ENCODE measurements around the gene DCST2. TPM values are rescaled to one million over a fixed set of nuclear protein-coding genes. Genes with fewer than 3 reads are reported as not detected.

The DCST2 gene
- total and polyA plus RNA-seq, 2 donors (not counting 3 experiments of a cell fraction or from before 2014, with no cell fraction given) = 0.29 to 0.51 TPM

DNA sequence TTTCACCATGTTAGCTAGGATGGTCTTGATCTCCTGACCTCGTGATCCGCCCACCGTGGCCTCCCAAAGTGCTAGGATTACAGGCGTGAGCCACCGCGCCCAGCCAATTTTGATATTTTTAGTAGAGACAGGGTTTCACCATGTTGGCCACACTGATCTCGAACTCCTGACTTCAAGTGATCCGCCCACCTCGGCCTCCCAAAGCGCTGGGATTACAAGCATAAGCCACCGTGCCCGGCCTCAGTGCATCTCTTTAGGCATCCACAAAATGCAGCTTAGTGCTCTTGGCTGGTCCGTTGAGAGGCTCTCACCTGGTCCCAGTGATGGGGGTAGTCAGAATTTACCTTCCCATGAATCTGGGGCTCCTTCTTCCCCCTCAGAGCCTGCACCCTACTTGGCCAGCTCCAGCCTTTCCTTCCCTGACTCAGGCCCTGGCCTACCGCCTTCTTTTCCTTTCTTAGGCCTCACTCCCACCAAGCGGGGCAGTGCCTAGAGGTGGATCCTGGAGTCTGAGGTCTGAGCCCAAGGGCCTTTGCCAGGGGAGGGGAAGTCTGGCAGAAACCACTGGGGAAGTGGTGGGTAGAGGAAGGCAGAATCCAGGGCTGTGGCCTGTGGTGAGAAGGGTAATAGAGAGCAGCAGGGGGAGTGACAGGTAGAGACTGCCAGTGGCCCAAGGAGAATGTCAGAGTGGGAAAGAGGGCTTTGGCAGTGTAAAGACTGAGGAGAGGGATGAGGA, 36.4 kb downstream of the DCST2 start:
- no peak overlapping the region for H3K27ac ChIP-seq (ENCODE audit: insufficient read depth, low read depth, low read length)
- DNase-seq (ENCODE audit: low read depth, low spot score) (no peak), FAIRE-seq (no peak)
- H3K4me2 ChIP-seq (ENCODE audit: insufficient read depth, low read length) = no peak overlapping the region
- ChIA-PET CTCF (interaction anchor here (0.8 to 4.7 kb wide), 14 partner anchors 19 to 438 kb away, joined by 3 to 65 read pairs (median 6); partner anchors contain the start of genes PBXIP1, PYGO2 and SHC1), POLR2A (interaction anchor here (0.8 to 1.2 kb wide), 2 partner anchors 20 to 23 kb away, joined by 3 read pairs; no protein-coding TSS in a partner anchor)
- no TSS peak for BruUV-seq (replicated peaks)
- H3K27me3 ChIP-seq (ENCODE audit: control insufficient read depth in 2 of 2, insufficient read depth in 2 of 2, low read length in 2 of 2) = no peaks in the 10 kb centered on the region
- H3K9ac ChIP-seq (replicated peaks; ENCODE audit: extremely low read depth, insufficient read depth, low read length) = no peak overlapping the region
- H3K36me3 ChIP-seq (ENCODE audit: control insufficient read depth in 2 of 2, extremely low read depth in 1 of 2, insufficient read depth in 2 of 2, low read length in 2 of 2) = no peaks in the 10 kb centered on the region
- peaks cover 15% of the 10 kb centered on the region for H3K4me1 ChIP-seq (ENCODE audit: control insufficient read depth, extremely low read depth, insufficient read depth, low read length)
- H2AFZ ChIP-seq (ENCODE audit: low read depth, low read length) = no peak overlapping the region
- dilution Hi-C loops (cut with MboI; ENCODE audit: extremely low pct_ligation_motif_present, low sequenced_read_pairs) = no loop called here
- no peak overlapping the region for H3K4me3 ChIP-seq (replicated peaks in 1 of 3; ENCODE audit: insufficient read depth in 1 of 3, low read depth in 1 of 3, low read length in 3 of 3)
- no peaks in the 10 kb centered on the region for H3K9me3 ChIP-seq (replicated peaks; ENCODE audit: control insufficient read depth, insufficient read depth, low read length)
- no peaks in the 10 kb centered on the region for H4K20me1 ChIP-seq (replicated peaks; ENCODE audit: control insufficient read depth, extremely low read depth, insufficient read depth, low read length)
- intact Hi-C loops (cut with micrococcal nuclease) = loop anchor here (5.0 kb wide), 1 partner anchor 330 kb away; no protein-coding TSS in a partner anchor
- H3K79me2 ChIP-seq (ENCODE audit: control insufficient read depth, insufficient read depth, low read length) = no peaks in the 10 kb centered on the region
- no peaks in the 10 kb centered on the region for H3K9me1 ChIP-seq (replicated peaks; ENCODE audit: control insufficient read depth, extremely low read depth, insufficient read depth, low read length)
- TF ChIP-seq EZH2 (IDR thresholded peaks at IDR 0.05; ENCODE audit: borderline replicate concordance, low read depth, low read length, severe bottlenecking) (no peak), POLR2A (IDR thresholded peaks at IDR 0.05; ENCODE audit: low read depth, low read length) (no peak), POLR2AphosphoS5 (IDR thresholded peaks at IDR 0.05; ENCODE audit: insufficient read depth, low read depth, low read length) (no peak), MYC (IDR thresholded peaks at IDR 0.05; ENCODE audit: low read depth, low read length) (no peak), GATA2 (IDR thresholded peaks at IDR 0.05; ENCODE audit: insufficient read depth, insufficient read length, low read depth, low read length) (no peak), FOS (IDR thresholded peaks at IDR 0.05; ENCODE audit: borderline replicate concordance, insufficient read depth, low read length) (no peak), JUN (IDR thresholded peaks at IDR 0.05; ENCODE audit: borderline replicate concordance, insufficient read depth, insufficient read length, low read depth) (no peak)
- TF ChIP-seq, protein P1, sequence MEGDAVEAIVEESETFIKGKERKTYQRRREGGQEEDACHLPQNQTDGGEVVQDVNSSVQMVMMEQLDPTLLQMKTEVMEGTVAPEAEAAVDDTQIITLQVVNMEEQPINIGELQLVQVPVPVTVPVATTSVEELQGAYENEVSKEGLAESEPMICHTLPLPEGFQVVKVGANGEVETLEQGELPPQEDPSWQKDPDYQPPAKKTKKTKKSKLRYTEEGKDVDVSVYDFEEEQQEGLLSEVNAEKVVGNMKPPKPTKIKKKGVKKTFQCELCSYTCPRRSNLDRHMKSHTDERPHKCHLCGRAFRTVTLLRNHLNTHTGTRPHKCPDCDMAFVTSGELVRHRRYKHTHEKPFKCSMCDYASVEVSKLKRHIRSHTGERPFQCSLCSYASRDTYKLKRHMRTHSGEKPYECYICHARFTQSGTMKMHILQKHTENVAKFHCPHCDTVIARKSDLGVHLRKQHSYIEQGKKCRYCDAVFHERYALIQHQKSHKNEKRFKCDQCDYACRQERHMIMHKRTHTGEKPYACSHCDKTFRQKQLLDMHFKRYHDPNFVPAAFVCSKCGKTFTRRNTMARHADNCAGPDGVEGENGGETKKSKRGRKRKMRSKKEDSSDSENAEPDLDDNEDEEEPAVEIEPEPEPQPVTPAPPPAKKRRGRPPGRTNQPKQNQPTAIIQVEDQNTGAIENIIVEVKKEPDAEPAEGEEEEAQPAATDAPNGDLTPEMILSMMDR (IDR thresholded peaks at IDR 0.05; ENCODE audit: extremely low read depth in 1 of 2, insufficient read depth in 1 of 2, low read depth in 1 of 2, low read length in 2 of 2) = no peak
- TF ChIP-seq, protein P2, sequence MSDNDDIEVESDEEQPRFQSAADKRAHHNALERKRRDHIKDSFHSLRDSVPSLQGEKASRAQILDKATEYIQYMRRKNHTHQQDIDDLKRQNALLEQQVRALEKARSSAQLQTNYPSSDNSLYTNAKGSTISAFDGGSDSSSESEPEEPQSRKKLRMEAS (IDR thresholded peaks at IDR 0.05; ENCODE audit: insufficient read depth, insufficient read length) = no peak

Data from endothelial cell of umbilical vein (primary cell).